Right hindlimb (tissue), 1 donor: Measurements from ENCODE around the gene ARFIP2.

Experiments
- DNase-seq: peaks from one replicate; pipeline ENCODE4 v3.0.0-alpha.2; 2018

The ARFIP2 gene

GRCh38 chr11:6438979-6439571, 42.1 kb downstream of the ARFIP2 start:
- peak; percentile 44 for DNase-seq

GRCh38 chr11:6437993-6438392, 43.1 kb downstream of the ARFIP2 start:
- DNase-seq: no peak

- DNase-seq: no peak
These were observed 43.7 kb downstream of the ARFIP2 start for GRCh38 chr11:6437423-6437822.

GRCh38 chr11:6433998-6434660, 47.0 kb downstream of the ARFIP2 start:
- DNase-seq: no peak

- DNase-seq: no peak
These were observed 49.3 kb downstream of the ARFIP2 start for GRCh38 chr11:6431861-6432260.

GRCh38 chr11:6427516-6427915, 53.6 kb downstream of the ARFIP2 start:
- DNase-seq: no peak
